ENCODE data around the gene COL4A4. TPM values are rescaled to one million over a fixed set of nuclear protein-coding genes. Genes with fewer than 3 reads are reported as not detected.

Gene COL4A4
- total and polyA plus RNA-seq, 2 of the 4 experiments (the other 2 are of a cell fraction) = 0.02 TPM; not detected in 1

- Histone ChIP-seq H2BK5ac (ENCODE audit: low read depth, low read length, poor library complexity, severe bottlenecking) (no peak overlapping the region), H4K5ac (ENCODE audit: low read depth, low read length) (no peak overlapping the region), H3K27me3 (ENCODE audit: control insufficient read depth, insufficient read depth, low read length) (no peaks in the 10 kb centered on the region), H4K91ac (ENCODE audit: insufficient read depth, low read depth, low read length) (no peak overlapping the region), H3K56ac (ENCODE audit: extremely low read depth, insufficient read depth, low read length) (no peak overlapping the region), H4K8ac (ENCODE audit: low read depth in 2 of 2, low read length in 2 of 2) (no peak overlapping the region), H3K4me1 (ENCODE audit: control insufficient read depth, insufficient read depth, low read length) (no peaks in the 10 kb centered on the region), H3K79me1 (ENCODE audit: low read depth in 1 of 2, low read length in 2 of 2) (no peaks in the 10 kb centered on the region), H2BK15ac (ENCODE audit: low read depth, low read length) (no peak overlapping the region), H3K9me1 (ENCODE audit: insufficient read depth, low read length) (no peaks in the 10 kb centered on the region), H3K4me2 (ENCODE audit: low read depth, low read length) (no peak overlapping the region), H3K9ac (ENCODE audit: low read depth, low read length) (no peak overlapping the region), H2BK20ac (ENCODE audit: low read depth, low read length) (no peak overlapping the region), H3K23ac (ENCODE audit: low read depth, low read length) (no peak overlapping the region), H3K18ac (ENCODE audit: low read depth, low read length) (no peak overlapping the region), H2AK5ac (ENCODE audit: low read depth, low read length) (no peak overlapping the region), H3K14ac (replicated peaks; ENCODE audit: low read depth, low read length) (no peak overlapping the region), H2AK9ac (replicated peaks; ENCODE audit: low read depth, low read length, poor library complexity) (no peak overlapping the region), H3K36me3 (ENCODE audit: control insufficient read depth, insufficient read depth, low read length) (no peaks in the 10 kb centered on the region), H2AFZ (replicated peaks; ENCODE audit: low read length, poor library complexity) (no peak overlapping the region), H4K20me1 (ENCODE audit: insufficient read depth, low read length) (no peaks in the 10 kb centered on the region), H2BK120ac (ENCODE audit: low read depth, low read length) (no peak overlapping the region), H3K27ac (ENCODE audit: insufficient read depth, low read length) (no peak overlapping the region), H3K9me3 (ENCODE audit: control insufficient read depth, insufficient read depth, low read length) (no peaks in the 10 kb centered on the region), H3K4ac (ENCODE audit: low read depth, low read length) (no peak overlapping the region), H3K4me3 (ENCODE audit: insufficient read depth, low read depth, low read length) (no peak overlapping the region)
- TF ChIP-seq MAZ (IDR thresholded peaks at IDR 0.05; ENCODE audit: borderline replicate concordance, low read depth, low read length) (no peak), FOS (IDR thresholded peaks at IDR 0.05; ENCODE audit: low read depth, low read length) (no peak), MXI1 (IDR thresholded peaks at IDR 0.05; ENCODE audit: borderline replicate concordance, low read depth, low read length) (no peak), BHLHE40 (IDR thresholded peaks at IDR 0.05; ENCODE audit: low read depth, low read length) (no peak), CEBPB (IDR thresholded peaks at IDR 0.05; ENCODE audit: low read depth, low read length) (no peak), USF2 (IDR thresholded peaks at IDR 0.05; ENCODE audit: low read depth, low read length) (no peak), RFX5 (IDR thresholded peaks at IDR 0.05; ENCODE audit: low read depth, low read length) (no peak), NFE2L2 (IDR thresholded peaks at IDR 0.05; ENCODE audit: low read depth, low read length) (no peak), CHD1 (IDR thresholded peaks at IDR 0.05; ENCODE audit: low read depth, low read length) (no peak), POLR2A (IDR thresholded peaks at IDR 0.05; ENCODE audit: low read depth, low read length) (no peak), MAFK (IDR thresholded peaks at IDR 0.05; ENCODE audit: low read depth, low read length) (no peak), ELK1 (IDR thresholded peaks at IDR 0.05; ENCODE audit: borderline replicate concordance, low read depth, low read length) (no peak), SMC3 (IDR thresholded peaks at IDR 0.05; ENCODE audit: low read depth, low read length) (no peak), RAD21 (IDR thresholded peaks at IDR 0.05; ENCODE audit: low read length) (no peak), RCOR1 (IDR thresholded peaks at IDR 0.05; ENCODE audit: insufficient replicate concordance, low read length) (no peak)
- no CpG with 5 or more reads among the region's 6 CpGs for WGBS, 2 experiments (ENCODE audit: extremely low coverage in 2 of 2, insufficient read length in 1 of 2)
- POLR2A ChIA-PET (ENCODE audit: unreplicated experiment) = no interaction called here
- CTCF ChIA-PET = no interaction called here
- no peak for DNase-seq
- intact Hi-C loops (cut with micrococcal nuclease) (no loop called here), dilution Hi-C loops (cut with HindIII; ENCODE audit: low sequenced_read_pairs, unreplicated experiment) (no loop called here), in situ Hi-C loops (cut with MboI; ENCODE audit: low sequenced_read_pairs) (no loop called here)
- ATAC-seq (ENCODE audit: low read depth) = no peak
- no TSS peak for BruUV-seq (replicated peaks)
Measured at GRCh38 chr2:227185615-227186232, 21.7 kb upstream of the COL4A4 start.
